GM12872 (cell line): ENCODE results near the gene SUPT3H.

Experiments used
- CTCF ChIP-seq: IDR thresholded peaks from 3 replicates; pipeline ENCODE4 v1.5.1; 2011; ENCODE audit warnings: low read depth, mild to moderate bottlenecking, low read length, moderate library complexity; ENCODE audit not compliant: insufficient read depth

Gene SUPT3H

GRCh38 chr6:45411959-45412358 lies 34.2 kb upstream of the SUPT3H start:
- no peak for TF ChIP-seq CTCF

- TF ChIP-seq CTCF: no peak
These were observed 22.3 kb upstream of the SUPT3H start for GRCh38 chr6:45400021-45400420.

- no peak for TF ChIP-seq CTCF
These were observed 20.5 kb upstream of the SUPT3H start for GRCh38 chr6:45398075-45398813.

- no peak for TF ChIP-seq CTCF
These were observed 16.9 kb upstream of the SUPT3H start for GRCh38 chr6:45394586-45395095.

GRCh38 chr6:45388328-45388727 lies 10.6 kb upstream of the SUPT3H start:
- TF ChIP-seq CTCF: no peak

GRCh38 chr6:45387236-45387635 lies 9.5 kb upstream of the SUPT3H start:
- no peak for TF ChIP-seq CTCF

- no peak for TF ChIP-seq CTCF
These were observed 8.8 kb upstream of the SUPT3H start for GRCh38 chr6:45386501-45386900.
